Sigmoid colon (tissue), 4 donors: ENCODE results near the gene DNER.
"Not testable (repeated sequence)": the region's sequence is repeated elsewhere in the genome, so short reads cannot be mapped to it uniquely, and the experiment has no call there.

Source experiments
- EP300 ChIP-seq, 4 donors: sonication (generic); formaldehyde crosslinking; IDR thresholded peaks; one replicate each; pipeline ENCODE4 v1.6.1; 2017; ENCODE audit warnings: antibody characterized with exemption in 4 of 4
- POLR2A ChIP-seq, 2 donors: fragments of 450-650 bp; IDR thresholded peaks; one replicate each; pipeline ENCODE4 v1.6.1; 2016; ENCODE audit warnings: antibody characterized with exemption in 2 of 2, mild to moderate bottlenecking in 2 of 2, moderate library complexity in 2 of 2
- TF ChIP-seq, protein P1 (sequence below), 4 experiments: fragments of 450-650 bp in 3 of 4; fragments of 200-600 bp in 1 of 4; IDR thresholded peaks; one replicate each; pipeline ENCODE4 v1.5.1; 2016 to 2019; ENCODE audit warnings: antibody characterized with exemption in 4 of 4, mild to moderate bottlenecking in 3 of 4, moderate library complexity in 2 of 4

DNA sequence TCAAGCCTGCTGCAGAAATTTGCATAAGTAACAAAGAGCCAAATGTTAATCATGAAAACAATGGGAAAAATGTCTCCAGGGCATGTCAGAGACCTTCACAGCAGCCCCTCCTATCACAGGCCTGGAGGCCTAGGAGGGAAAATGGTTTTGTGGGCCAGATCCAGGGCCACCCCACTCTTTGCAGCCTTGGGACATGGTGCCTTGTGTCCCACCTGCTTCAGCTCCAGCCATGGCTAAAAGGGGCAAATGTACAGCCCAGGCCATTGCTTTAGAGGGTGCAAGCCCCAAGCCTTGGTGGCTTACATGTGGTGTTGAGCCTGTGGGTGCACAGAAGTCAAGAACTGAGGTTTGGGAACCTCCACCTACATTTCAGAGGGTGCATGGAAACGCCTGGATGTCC, 20.5 kb downstream of the DNER start:
- TF ChIP-seq, protein P1, sequence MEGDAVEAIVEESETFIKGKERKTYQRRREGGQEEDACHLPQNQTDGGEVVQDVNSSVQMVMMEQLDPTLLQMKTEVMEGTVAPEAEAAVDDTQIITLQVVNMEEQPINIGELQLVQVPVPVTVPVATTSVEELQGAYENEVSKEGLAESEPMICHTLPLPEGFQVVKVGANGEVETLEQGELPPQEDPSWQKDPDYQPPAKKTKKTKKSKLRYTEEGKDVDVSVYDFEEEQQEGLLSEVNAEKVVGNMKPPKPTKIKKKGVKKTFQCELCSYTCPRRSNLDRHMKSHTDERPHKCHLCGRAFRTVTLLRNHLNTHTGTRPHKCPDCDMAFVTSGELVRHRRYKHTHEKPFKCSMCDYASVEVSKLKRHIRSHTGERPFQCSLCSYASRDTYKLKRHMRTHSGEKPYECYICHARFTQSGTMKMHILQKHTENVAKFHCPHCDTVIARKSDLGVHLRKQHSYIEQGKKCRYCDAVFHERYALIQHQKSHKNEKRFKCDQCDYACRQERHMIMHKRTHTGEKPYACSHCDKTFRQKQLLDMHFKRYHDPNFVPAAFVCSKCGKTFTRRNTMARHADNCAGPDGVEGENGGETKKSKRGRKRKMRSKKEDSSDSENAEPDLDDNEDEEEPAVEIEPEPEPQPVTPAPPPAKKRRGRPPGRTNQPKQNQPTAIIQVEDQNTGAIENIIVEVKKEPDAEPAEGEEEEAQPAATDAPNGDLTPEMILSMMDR (IDR thresholded peaks at IDR 0.05): not testable (repeated sequence)
- not testable (repeated sequence) for TF ChIP-seq POLR2A, EP300 (IDR thresholded peaks at IDR 0.05)
